ENCODE results near the gene CDC6.

CDC6 gene

GRCh38 chr17:40352237-40352778 is 64.6 kb downstream of the CDC6 start:
- DNase-seq (ENCODE audit: low read depth), result no peak

- DNase-seq (ENCODE audit: low read depth), result no peak
Observed at GRCh38 chr17:40352779-40353394, 65.2 kb downstream of the CDC6 start.
